ENCODE data around the gene PET117.

- TF ChIP-seq CTCF (conservative IDR thresholded peaks at IDR 0.05) (no peak), ZFX (IDR thresholded peaks at IDR 0.05) (no peak)
Observed at GRCh38 chr20:18094191-18094590, 43.5 kb upstream of the PET117 start.
